Stomach smooth muscle (tissue), 2 donors: ENCODE results near the gene LSP1.

ENCODE experiments used
- H3K27ac ChIP-seq: one replicate; pipeline ENCODE4 v1.7.0; 2013; ENCODE audit warnings: mild to moderate bottlenecking, low read length, inconsistent platforms
- H3K27me3 ChIP-seq, 2 donors: one replicate each; pipeline ENCODE4 v1.7.0; 2013; ENCODE audit warnings: low read length in 2 of 2; ENCODE audit not compliant: insufficient read depth in 2 of 2, control insufficient read depth in 1 of 2
- H3K36me3 ChIP-seq, 2 donors: one replicate each; pipeline ENCODE4 v1.7.0; 2013; ENCODE audit warnings: low read length in 2 of 2; ENCODE audit not compliant: control insufficient read depth in 2 of 2, insufficient read depth in 2 of 2
- H3K4me1 ChIP-seq: one replicate; pipeline ENCODE4 v1.7.0; 2013; ENCODE audit warnings: low read length; ENCODE audit not compliant: control insufficient read depth, insufficient read depth
- H3K4me3 ChIP-seq, 2 donors: one replicate each; pipeline ENCODE4 v1.7.0; 2013; ENCODE audit warnings: low read length in 2 of 2
- H3K9ac ChIP-seq, 2 donors: one replicate each; pipeline ENCODE4 v1.7.0; 2013; ENCODE audit warnings: low read length in 2 of 2, mild to moderate bottlenecking in 1 of 2
- H3K9me3 ChIP-seq, 2 donors: one replicate each; pipeline ENCODE4 v1.7.0; 2013; ENCODE audit warnings: low read length in 2 of 2; ENCODE audit not compliant: control insufficient read depth in 2 of 2
- donor health status: healthy.
- donor health status: Pancreatic carcinoma.

Gene LSP1

DNA sequence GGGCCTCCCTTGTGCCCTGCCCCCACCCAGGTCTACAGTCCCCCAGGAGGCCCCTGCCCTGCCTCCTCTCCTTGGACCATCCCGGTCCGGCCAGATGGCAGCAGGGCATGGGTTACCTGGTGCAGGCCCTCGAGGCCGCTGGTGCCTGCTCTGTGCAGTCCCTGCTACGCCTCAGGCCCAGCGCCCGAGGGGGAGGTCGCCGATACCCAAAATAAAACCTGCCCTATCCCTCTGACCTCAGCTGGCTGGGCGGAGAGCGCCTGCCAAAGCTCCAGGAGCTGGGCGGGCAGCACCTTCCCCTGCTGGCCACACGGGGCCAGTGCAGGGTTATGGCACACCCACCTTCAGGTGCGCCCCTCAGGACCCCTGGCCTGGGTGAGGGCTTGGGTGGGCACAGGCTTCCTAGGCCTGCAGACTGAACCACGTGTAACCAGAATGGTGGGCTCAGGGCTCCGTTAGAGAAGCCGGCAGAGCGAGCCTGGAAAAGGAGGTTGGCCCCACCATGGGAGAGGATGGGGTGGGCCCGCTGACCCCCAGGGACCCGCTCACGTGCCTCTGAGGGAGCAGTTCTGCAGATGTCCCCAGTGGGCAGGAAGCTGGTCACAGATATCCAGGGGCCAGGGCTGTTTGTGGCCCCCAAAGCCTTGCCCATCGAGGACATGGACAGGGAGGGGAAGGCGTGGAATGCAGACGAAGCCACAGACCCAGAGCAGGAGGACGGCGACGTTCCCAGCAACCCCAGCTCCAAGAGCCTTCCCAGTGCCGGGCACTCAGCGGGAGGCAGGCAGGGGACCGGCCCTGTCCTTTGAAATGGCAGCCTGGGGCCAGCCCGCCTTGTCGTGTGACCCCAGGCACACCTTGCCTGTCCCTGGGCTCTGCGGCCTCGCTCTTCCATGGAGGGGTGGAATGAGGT is 64.9 kb downstream of the LSP1 start:
- Histone ChIP-seq H3K9me3 (no peaks in the 10 kb centered on the region), H3K36me3 (no peaks in the 10 kb centered on the region), H3K4me3 (no peak overlapping the region), H3K4me1 (peaks cover 18% of the 10 kb centered on the region), H3K27me3 (peaks cover 0 to 5% of the 10 kb centered on the region in 2 donors), H3K9ac (no peak overlapping the region), H3K27ac (no peak overlapping the region)

DNA sequence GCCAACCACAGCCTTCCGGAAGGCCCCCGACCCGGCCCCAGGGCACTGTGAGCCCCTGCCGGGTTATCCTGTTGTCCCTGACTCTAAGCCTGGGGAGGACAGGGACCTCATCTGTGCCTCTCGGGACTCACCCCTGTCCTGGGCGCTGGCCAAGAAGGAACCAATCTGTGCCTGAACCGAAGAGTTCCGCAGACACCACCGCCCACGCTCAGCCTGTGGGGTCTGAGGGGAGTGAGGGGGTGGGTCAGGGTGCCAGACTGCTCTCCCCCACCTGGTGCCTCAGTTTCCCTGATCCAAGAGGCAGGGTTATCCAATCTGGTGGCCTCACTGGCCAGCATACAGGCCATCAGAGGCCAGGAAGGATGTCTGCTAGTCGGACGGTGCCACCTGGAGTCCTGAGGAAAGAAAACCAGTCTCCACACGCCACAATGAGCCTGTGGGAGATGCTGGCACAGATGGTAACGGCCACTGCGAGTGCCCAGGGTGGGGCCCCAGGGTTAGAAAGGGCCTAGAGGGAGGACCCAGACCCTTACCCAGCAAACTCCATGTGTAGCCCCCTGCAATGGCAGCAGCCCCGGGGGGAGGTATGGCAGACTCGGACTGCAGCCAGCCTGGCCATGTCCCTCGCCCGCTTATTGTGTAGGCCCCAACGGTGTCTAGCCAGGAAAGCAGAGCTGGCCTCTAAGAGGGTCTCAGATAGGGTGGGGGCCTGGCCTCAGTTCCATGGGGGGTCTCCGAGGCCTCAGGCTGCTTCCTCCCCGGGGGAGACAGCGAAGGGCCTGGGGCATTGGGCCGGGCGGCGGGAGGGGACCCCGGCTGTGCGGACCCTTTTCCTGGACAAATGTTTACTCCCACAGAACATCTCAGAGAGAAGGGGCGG is 65.8 kb downstream of the LSP1 start:
- Histone ChIP-seq H3K27ac (no peak overlapping the region), H3K4me1 (peaks cover 18% of the 10 kb centered on the region)

GRCh38 chr11:1919391-1920127 is 66.7 kb downstream of the LSP1 start, which contains the start of gene TNNT3:
TNNT3 (plus strand) TSS chr11:1919703; CDS start chr11:1922875, 3,172 bp downstream.
- Histone ChIP-seq H3K27me3 (peaks cover 0 to 2% of the 10 kb centered on the region in 2 donors), H3K9me3 (no peaks in the 10 kb centered on the region), H3K36me3 (no peaks in the 10 kb centered on the region), H3K4me3 (no peak within 1 kb of the TSS), H3K9ac (no peak within 1 kb of the TSS), H3K4me1 (peaks cover 18% of the 10 kb centered on the region), H3K27ac (no peak within 1 kb of the TSS)

More for the DNA sequence above, 65.8 kb downstream of the LSP1 start:
- no peak overlapping the region for H3K9ac ChIP-seq
- no peaks in the 10 kb centered on the region for H3K9me3 ChIP-seq
- H3K4me3 ChIP-seq: no peak overlapping the region
- peaks cover 0 to 5% of the 10 kb centered on the region in 2 donors for H3K27me3 ChIP-seq
- no peaks in the 10 kb centered on the region for H3K36me3 ChIP-seq

DNA sequence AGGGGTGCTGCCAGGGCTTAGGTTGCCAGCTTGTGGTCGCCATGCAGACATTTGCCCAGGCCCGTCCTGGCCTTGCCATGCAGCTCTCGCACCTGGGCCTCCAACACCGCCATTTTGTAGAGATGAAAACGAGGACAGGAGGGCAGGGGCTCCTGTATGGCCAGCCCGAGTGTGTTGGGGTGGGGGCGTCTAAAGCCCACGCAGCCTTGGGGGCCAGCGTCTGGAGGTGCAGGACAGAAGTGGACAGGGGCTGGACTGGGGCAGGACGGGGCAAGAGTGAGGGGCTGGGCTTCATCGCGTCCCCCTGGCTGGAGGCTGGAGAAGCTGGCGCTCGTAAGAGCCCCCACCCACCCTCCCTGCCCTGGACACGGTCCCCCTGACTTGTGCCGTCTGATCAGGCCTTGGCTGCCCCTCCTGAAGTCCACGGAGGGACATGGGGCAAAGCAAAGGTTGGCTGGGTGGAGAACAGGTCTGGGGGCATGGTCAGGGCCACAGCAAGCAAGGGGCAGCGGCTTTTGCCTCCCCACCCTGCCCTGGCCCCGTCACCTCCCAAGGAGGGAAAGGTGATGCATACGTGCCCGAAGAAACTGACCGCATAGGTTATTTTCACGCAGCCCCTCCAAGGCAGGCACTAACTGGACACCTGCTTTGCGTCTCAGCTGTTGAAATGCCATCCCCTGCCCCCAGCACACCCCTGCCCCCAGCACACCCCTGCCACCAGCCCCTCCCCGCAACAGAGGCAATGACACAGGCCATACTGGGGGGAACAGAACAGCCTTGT is 67.4 kb downstream of the LSP1 start:
- no peak overlapping the region for H3K9ac ChIP-seq
- H3K9me3 ChIP-seq: no peaks in the 10 kb centered on the region
- no peaks in the 10 kb centered on the region for H3K27me3 ChIP-seq
- H3K27ac ChIP-seq: no peak overlapping the region
- peaks cover 18% of the 10 kb centered on the region for H3K4me1 ChIP-seq
- no peak overlapping the region for H3K4me3 ChIP-seq
- no peaks in the 10 kb centered on the region for H3K36me3 ChIP-seq

- Histone ChIP-seq H3K4me3 (no peak overlapping the region), H3K36me3 (no peaks in the 10 kb centered on the region), H3K4me1 (peaks cover 18% of the 10 kb centered on the region), H3K27me3 (no peaks in the 10 kb centered on the region), H3K27ac (peak overlapping the region; percentile 31), H3K9ac (no peak overlapping the region), H3K9me3 (no peaks in the 10 kb centered on the region)
Observed at GRCh38 chr11:1920909-1921573, 68.2 kb downstream of the LSP1 start.

- H3K9me3 ChIP-seq: no peaks in the 10 kb centered on the region
- peak overlapping the region; percentile 31 for H3K27ac ChIP-seq
- H3K4me1 ChIP-seq: peaks cover 21% of the 10 kb centered on the region
- H3K36me3 ChIP-seq: no peaks in the 10 kb centered on the region
- H3K27me3 ChIP-seq: no peaks in the 10 kb centered on the region
- no peak overlapping the region for H3K4me3 ChIP-seq
- H3K9ac ChIP-seq: no peak overlapping the region
Observed at GRCh38 chr11:1921574-1922141, 68.8 kb downstream of the LSP1 start.

GRCh38 chr11:1922481-1923081 is 69.7 kb downstream of the LSP1 start:
- no peak overlapping the region for H3K4me3 ChIP-seq
- H3K9me3 ChIP-seq: no peaks in the 10 kb centered on the region
- no peak overlapping the region for H3K9ac ChIP-seq
- no peak overlapping the region for H3K27ac ChIP-seq
- no peaks in the 10 kb centered on the region for H3K36me3 ChIP-seq
- peaks cover 23% of the 10 kb centered on the region for H3K4me1 ChIP-seq
- H3K27me3 ChIP-seq: no peaks in the 10 kb centered on the region

DNA sequence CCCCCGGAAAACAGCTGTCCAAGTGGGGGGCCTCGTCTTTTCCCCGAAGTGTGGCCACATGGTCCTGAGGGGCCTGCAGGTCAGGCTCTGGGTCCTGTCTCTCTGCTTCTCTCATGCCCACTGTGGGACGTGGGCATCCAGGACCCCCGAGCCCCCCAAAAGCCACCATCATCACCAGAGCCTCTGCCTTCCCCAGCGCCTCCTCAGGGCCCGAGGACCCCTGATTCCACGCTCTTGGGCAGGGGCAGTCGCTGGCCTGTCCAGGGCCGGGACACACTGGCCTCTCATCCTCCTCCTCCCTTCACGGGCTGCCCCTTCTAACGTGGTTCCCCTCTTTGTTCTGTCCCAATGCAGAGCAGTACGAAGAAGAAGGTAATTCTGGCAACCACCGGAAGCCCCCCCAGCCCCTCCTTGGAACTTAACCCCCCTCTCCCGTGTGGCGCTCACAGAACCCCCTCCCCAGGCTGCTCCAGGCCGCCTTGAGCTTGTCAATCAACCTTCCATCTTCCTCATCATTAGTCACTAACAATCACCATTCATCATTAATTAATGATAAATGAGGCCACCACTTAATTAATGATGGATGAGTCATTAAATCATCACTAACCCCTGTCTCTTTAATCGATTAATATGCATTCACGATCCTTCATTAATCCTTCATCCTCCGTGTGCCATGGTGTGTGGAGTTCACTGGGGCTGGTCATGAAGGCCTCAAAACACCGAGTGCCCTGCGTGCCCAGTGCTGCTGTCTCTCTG is 70.5 kb downstream of the LSP1 start:
- peaks cover 25% of the 10 kb centered on the region for H3K4me1 ChIP-seq
- H3K9me3 ChIP-seq: no peaks in the 10 kb centered on the region
- H3K9ac ChIP-seq: no peak overlapping the region
- no peaks in the 10 kb centered on the region for H3K36me3 ChIP-seq
- no peak overlapping the region for H3K4me3 ChIP-seq
- H3K27me3 ChIP-seq: no peaks in the 10 kb centered on the region
- H3K27ac ChIP-seq: no peak overlapping the region
